SU-DHL-6 (cell line): Measurements from ENCODE around the gene KCNH1.

Experiments used
- H2AFZ ChIP-seq: fragments of 200-600 bp; sonication (generic); 2 replicates; pipeline ENCODE4 v1.6.1; 2014; ENCODE audit warnings: low read depth, mild to moderate bottlenecking, moderate library complexity, mixed read lengths, antibody characterized with exemption, low read length; ENCODE audit not compliant: severe bottlenecking
- H3F3A ChIP-seq: fragments of 200-600 bp; shearing (Covaris generic); 2 replicates; pipeline ENCODE4 v1.6.0; 2016; ENCODE audit warnings: antibody characterized with exemption, mild to moderate bottlenecking; ENCODE audit not compliant: insufficient read depth
- H3K27ac ChIP-seq: fragments of 200-600 bp; sonication (generic); 2 replicates; pipeline ENCODE4 v1.5.1; 2016; ENCODE audit warnings: low read depth, mild to moderate bottlenecking, low read length, moderate library complexity, mixed read lengths
- H3K27me3 ChIP-seq: fragments of 200-600 bp; sonication (generic), shearing (Covaris generic); 2 replicates; pipeline ENCODE4 v1.6.0; 2014; ENCODE audit warnings: mild to moderate bottlenecking, low read length
- H3K36me3 ChIP-seq: fragments of 200-600 bp; sonication (generic); 2 replicates; pipeline ENCODE4 v1.6.1; 2014; ENCODE audit warnings: mild to moderate bottlenecking, low read length, mixed read lengths
- H3K4me2 ChIP-seq: fragments of 300-600, 200-600 bp; shearing (Covaris generic), sonication (generic); 2 replicates; pipeline ENCODE4 v1.6.0; 2014; ENCODE audit warnings: low read length, low read depth, mild to moderate bottlenecking; ENCODE audit not compliant: poor library complexity, severe bottlenecking
- H3K4me3 ChIP-seq: fragments of 200-600 bp; sonication (generic); 2 replicates; pipeline ENCODE4 v1.5.1; 2014; ENCODE audit warnings: antibody characterized with exemption, low read length, mild to moderate bottlenecking, mixed read lengths; ENCODE audit not compliant: insufficient read depth, poor library complexity, severe bottlenecking
- H3K79me2 ChIP-seq: fragments of 200-600 bp; sonication (generic); 2 replicates; pipeline ENCODE4 v1.6.1; 2014; ENCODE audit warnings: mild to moderate bottlenecking, low read length, moderate library complexity; ENCODE audit not compliant: insufficient read depth
- H3K9ac ChIP-seq: fragments of 200-600 bp; sonication (generic); 2 replicates; pipeline ENCODE4 v1.7.0; 2014; ENCODE audit warnings: mild to moderate bottlenecking, low read length
- H3K9me2 ChIP-seq: fragments of 200-600 bp; sonication (generic); replicated peaks from 2 replicates; pipeline ENCODE4 v1.6.1; 2014; ENCODE audit warnings: low read length; ENCODE audit not compliant: insufficient read depth
- H3K9me3 ChIP-seq: fragments of 200-600 bp; sonication (generic); 2 replicates; pipeline ENCODE4 v1.6.1; 2014; ENCODE audit warnings: low read length, mixed read lengths; ENCODE audit not compliant: insufficient read depth
- H4K20me1 ChIP-seq: fragments of 200-600 bp; sonication (generic); 2 replicates; pipeline ENCODE4 v1.6.1; 2014; ENCODE audit warnings: low read depth, mild to moderate bottlenecking, antibody characterized with exemption, low read length, moderate library complexity, mixed read lengths
- CTCF ChIP-seq: fragments of 200-600 bp; sonication (generic); IDR thresholded peaks from one replicate; pipeline ENCODE4 v1.5.1; 2017; ENCODE audit warnings: antibody characterized with exemption, mild to moderate bottlenecking, low read length, moderate library complexity; ENCODE audit not compliant: insufficient read depth, poor library complexity, severe bottlenecking
- EZH2phosphoT487 ChIP-seq: fragments of 200-600 bp; sonication (generic), shearing (Covaris generic); conservative IDR thresholded peaks from 2 replicates; pipeline ENCODE4 v1.6.1; 2018; ENCODE audit warnings: mild to moderate bottlenecking, antibody characterized with exemption, low read length, moderate library complexity, mixed read lengths

Gene KCNH1

GRCh38 chr1:210828996-210829596, 304.9 kb downstream of the KCNH1 start:
- TF ChIP-seq CTCF (no peak), EZH2phosphoT487 (no peak)
- no peaks in the 10 kb centered on the region for H3K79me2 ChIP-seq
- H3K9ac ChIP-seq: no peak overlapping the region
- H3K27ac ChIP-seq: no peak overlapping the region
- no peaks in the 10 kb centered on the region for H3K36me3 ChIP-seq
- H3F3A ChIP-seq: no peaks in the 10 kb centered on the region
- no peak overlapping the region for H2AFZ ChIP-seq
- H3K9me2 ChIP-seq: no peaks in the 10 kb centered on the region
- no peaks in the 10 kb centered on the region for H4K20me1 ChIP-seq
- no peak overlapping the region for H3K4me3 ChIP-seq
- H3K9me3 ChIP-seq: no peaks in the 10 kb centered on the region
- no peaks in the 10 kb centered on the region for H3K27me3 ChIP-seq
- no peak overlapping the region for H3K4me2 ChIP-seq

- Histone ChIP-seq H3K27ac (no peak overlapping the region), H3K4me2 (no peak overlapping the region), H3K4me3 (no peak overlapping the region), H3K36me3 (no peaks in the 10 kb centered on the region), H3K79me2 (no peaks in the 10 kb centered on the region), H3K9me3 (no peaks in the 10 kb centered on the region), H3F3A (no peaks in the 10 kb centered on the region), H3K9ac (no peak overlapping the region), H3K9me2 (no peaks in the 10 kb centered on the region), H3K27me3 (no peaks in the 10 kb centered on the region), H4K20me1 (no peaks in the 10 kb centered on the region), H2AFZ (no peak overlapping the region)
- TF ChIP-seq EZH2phosphoT487 (no peak), CTCF (no peak)
These were observed 306.5 kb downstream of the KCNH1 start for GRCh38 chr1:210827481-210827880.

- Histone ChIP-seq H3K36me3 (no peaks in the 10 kb centered on the region), H3K9ac (no peak overlapping the region), H3K79me2 (no peaks in the 10 kb centered on the region), H3K4me3 (no peak overlapping the region), H3F3A (no peaks in the 10 kb centered on the region), H3K4me2 (no peak overlapping the region), H3K9me3 (no peaks in the 10 kb centered on the region), H3K9me2 (no peaks in the 10 kb centered on the region), H4K20me1 (no peaks in the 10 kb centered on the region), H3K27me3 (no peaks in the 10 kb centered on the region), H3K27ac (no peak overlapping the region), H2AFZ (no peak overlapping the region)
- TF ChIP-seq CTCF: no peak
These were observed 307.3 kb downstream of the KCNH1 start for GRCh38 chr1:210826686-210827085.

- Histone ChIP-seq H3K4me3 (no peak overlapping the region), H3F3A (no peaks in the 10 kb centered on the region), H3K9me2 (no peaks in the 10 kb centered on the region), H3K36me3 (no peaks in the 10 kb centered on the region), H2AFZ (no peak overlapping the region), H3K9me3 (no peaks in the 10 kb centered on the region), H4K20me1 (no peaks in the 10 kb centered on the region), H3K27me3 (no peaks in the 10 kb centered on the region), H3K9ac (no peak overlapping the region), H3K27ac (no peak overlapping the region), H3K79me2 (no peaks in the 10 kb centered on the region), H3K4me2 (no peak overlapping the region)
- TF ChIP-seq EZH2phosphoT487 (no peak), CTCF (no peak)
These were observed 311.0 kb downstream of the KCNH1 start for GRCh38 chr1:210822932-210823331.
